Ovary (tissue), 3 donors: ENCODE results near the gene PPM1K.
"Not testable (repeated sequence)": the region's sequence is repeated elsewhere in the genome, so short reads cannot be mapped to it uniquely, and the experiment has no call there.

Experiments used
- POLR2A ChIP-seq: fragments of 450-650 bp; IDR thresholded peaks from one replicate; pipeline ENCODE4 v1.6.1; 2017; ENCODE audit warnings: antibody characterized with exemption, mild to moderate bottlenecking, moderate library complexity
- TF ChIP-seq, protein P1 (sequence below), 3 donors: fragments of 450-650 bp in 2 of 3; fragments of 200-600 bp in 1 of 3; IDR thresholded peaks; one replicate each; pipeline versions ENCODE4 v1.5.1 to v1.8.0; 2016 to 2022; ENCODE audit warnings: antibody characterized with exemption in 3 of 3, mild to moderate bottlenecking in 1 of 3
- donor health status: DM: no; HTN: no; CAD: no.

GRCh38 chr4:88313088-88313624 is 28.8 kb upstream of the PPM1K start:
- TF ChIP-seq, protein P1, sequence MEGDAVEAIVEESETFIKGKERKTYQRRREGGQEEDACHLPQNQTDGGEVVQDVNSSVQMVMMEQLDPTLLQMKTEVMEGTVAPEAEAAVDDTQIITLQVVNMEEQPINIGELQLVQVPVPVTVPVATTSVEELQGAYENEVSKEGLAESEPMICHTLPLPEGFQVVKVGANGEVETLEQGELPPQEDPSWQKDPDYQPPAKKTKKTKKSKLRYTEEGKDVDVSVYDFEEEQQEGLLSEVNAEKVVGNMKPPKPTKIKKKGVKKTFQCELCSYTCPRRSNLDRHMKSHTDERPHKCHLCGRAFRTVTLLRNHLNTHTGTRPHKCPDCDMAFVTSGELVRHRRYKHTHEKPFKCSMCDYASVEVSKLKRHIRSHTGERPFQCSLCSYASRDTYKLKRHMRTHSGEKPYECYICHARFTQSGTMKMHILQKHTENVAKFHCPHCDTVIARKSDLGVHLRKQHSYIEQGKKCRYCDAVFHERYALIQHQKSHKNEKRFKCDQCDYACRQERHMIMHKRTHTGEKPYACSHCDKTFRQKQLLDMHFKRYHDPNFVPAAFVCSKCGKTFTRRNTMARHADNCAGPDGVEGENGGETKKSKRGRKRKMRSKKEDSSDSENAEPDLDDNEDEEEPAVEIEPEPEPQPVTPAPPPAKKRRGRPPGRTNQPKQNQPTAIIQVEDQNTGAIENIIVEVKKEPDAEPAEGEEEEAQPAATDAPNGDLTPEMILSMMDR (IDR thresholded peaks at IDR 0.05) = not testable (repeated sequence)
- not testable (repeated sequence) for TF ChIP-seq POLR2A
